HG03095 (cell line): ENCODE data around the gene GBX2.
"Not testable (repeated sequence)": the region's sequence is repeated elsewhere in the genome, so short reads cannot be mapped to it uniquely, and the experiment has no call there.

ENCODE experiments used
- ATAC-seq: cut with Tn5 transposase; IDR thresholded peaks from one replicate; pipeline ENCODE4 v1.9.1; 2021; ENCODE audit warnings: moderate library complexity; ENCODE audit not compliant: unreplicated experiment

GBX2 gene

DNA sequence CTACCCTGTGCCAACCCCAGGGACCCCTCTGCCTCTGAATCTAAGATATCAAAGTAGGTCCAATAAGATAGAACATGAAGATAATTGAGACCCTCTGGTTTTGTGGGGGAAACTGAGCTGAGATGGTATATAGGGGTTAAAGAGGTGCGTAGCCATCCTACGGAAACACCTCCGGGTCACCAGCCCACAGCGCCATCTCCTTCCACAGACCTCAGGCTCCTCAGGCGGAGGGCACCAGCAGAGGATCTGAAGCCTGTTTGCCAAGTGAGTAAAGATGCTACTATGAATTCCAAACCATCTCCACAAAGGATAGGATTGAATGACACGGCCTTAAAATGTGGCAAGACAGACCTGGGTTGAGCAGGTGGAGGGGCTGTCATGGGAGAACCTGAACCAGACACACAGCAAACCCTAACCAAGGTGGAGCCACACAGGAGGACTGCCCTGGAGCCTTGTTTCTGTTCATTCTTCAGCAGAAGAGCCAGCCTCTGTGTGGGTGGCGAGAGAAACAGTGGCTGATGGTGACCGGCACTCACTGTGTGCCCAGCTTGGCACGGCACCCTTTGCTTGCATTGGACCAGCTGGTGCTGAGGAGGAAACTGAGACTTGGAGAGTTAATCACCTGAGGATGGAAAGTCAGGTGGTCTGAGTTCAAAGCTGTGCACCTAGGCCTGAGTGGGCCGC, 10.2 kb downstream of the GBX2 start:
- ATAC-seq: no peak

GRCh38 chr2:236157366-236157765, 10.8 kb downstream of the GBX2 start:
- no peak for ATAC-seq

- ATAC-seq: no peak
Measured at GRCh38 chr2:236156860-236157194, 11.4 kb downstream of the GBX2 start.

GRCh38 chr2:236156095-236156859, 11.9 kb downstream of the GBX2 start:
- no peak for ATAC-seq

- no peak for ATAC-seq
Measured at GRCh38 chr2:236155406-236155805, 12.8 kb downstream of the GBX2 start.

DNA sequence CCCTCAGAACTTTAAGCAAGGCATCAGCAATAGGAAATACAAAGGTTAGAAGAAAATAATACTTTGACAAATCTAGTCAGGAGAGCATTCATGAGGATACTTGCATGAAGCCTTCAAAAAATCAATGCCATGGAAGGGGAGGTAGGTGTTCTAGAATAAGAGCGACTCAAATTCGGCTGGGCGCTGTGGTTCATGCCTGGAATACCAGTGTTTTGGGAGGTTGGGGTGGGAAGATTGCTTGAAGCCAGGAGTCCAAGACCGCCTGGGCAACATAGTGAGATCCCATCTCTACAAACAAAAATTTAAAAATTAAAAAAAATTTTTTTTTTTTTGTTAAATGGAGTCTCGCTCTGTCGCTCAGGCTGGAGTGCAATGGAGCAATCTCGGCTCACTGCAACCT, 21.8 kb downstream of the GBX2 start:
- no peak for ATAC-seq

DNA sequence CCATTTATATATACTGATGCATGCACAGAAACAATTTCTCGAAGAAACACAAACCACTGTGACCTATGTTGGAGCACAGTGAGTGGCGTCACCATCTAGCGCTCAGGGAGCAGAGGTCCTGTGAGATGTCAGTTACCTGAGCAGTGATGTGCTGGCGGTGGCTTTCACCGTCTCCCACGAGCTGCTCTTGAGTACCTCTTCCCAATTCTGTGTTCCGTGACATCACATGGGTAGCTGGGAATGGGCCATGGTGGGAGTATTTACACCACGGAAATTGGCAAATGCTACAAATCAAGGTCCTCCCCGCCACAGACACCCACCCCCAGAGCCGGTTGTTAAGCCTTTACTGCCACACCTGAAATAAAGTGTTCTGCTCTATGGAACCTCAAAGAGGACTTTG, 24.4 kb downstream of the GBX2 start:
- ATAC-seq: no peak

DNA sequence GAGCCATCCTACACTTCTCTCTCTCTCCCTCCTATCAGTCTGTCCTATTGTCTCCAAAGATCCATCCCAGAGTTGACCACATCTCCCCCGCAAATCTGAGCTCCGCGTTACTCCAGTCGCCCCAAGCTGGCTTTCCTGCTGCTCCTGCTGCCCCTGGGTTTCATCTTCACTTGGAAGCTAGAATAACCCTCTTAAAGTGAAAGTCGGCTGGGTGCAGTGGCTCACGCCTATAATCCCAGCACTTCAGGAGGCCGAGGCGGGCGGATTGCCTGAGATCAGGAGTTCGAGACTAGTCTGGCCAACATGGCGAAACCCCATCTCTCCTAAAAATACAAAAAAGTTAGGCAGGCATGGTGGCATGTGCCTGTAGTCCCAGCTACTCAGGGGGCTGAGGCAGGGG, 26.6 kb downstream of the GBX2 start:
- ATAC-seq: not testable (repeated sequence)

- no peak for ATAC-seq
Measured at GRCh38 chr2:236137066-236137465, 31.1 kb downstream of the GBX2 start.

- no peak for ATAC-seq
Measured at GRCh38 chr2:236136538-236136937, 31.6 kb downstream of the GBX2 start.

DNA sequence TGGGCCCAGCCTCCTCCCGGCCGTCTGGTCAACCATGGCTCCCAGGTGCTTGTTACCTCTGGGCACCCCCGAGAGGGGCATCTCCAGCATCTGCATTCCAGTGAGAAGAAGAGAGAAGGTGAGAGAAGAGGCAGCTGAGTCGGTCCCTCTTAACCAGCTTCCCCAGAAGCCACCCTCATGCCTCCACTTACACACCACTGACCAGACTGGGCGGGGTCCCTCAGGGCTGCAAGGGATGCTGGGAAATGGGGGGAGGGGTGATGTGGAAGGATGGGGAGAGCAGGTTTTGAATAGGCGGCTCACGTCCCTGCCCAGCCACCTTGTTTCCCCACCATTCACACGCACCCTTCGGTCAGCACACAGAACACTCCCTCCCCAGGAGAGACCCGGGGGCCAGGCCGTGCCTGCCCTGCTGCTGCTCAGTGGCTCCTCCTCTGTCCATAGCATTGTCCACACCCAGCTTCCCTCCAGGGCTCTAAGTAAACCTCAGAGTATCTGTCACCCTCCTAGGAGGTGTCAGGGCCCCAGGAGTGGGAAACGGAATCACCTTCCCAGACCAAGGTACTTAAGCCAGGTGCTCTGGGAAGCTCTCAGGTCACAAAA, 34.7 kb downstream of the GBX2 start:
- ATAC-seq: no peak

- no peak for ATAC-seq
Measured at GRCh38 chr2:236131073-236131692, 37.0 kb downstream of the GBX2 start.

DNA sequence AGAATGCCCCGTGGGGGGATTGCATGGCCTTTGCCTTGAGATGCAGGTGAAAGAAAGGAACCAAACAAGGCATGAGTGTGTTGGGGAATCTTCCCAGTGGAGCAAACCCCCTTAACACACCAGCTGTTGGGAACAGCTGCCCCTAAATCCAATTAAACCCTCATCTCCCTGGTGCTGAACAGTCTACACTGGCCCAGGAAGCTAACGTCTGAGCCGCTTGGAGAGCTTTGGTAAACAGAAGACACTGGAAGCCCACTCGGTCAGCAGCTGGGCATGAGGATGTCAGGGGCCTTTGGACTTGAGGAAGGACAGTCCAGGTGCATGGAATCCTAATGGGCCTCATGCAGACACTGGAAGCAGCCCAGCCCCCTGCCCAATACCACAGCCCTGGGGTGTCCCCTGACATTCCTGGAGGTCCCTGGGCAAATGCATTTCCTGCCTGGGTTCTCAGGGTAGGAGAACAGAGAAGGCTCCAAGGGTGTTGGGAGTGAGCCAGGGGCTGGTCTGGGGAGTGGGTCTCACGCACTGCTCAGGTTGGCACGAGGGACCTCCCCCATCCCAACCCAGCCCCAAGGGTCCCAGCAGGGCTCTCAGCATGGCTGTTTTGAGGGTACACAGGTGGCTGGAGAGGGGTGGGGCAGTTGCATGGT, 37.7 kb downstream of the GBX2 start:
- no peak for ATAC-seq

DNA sequence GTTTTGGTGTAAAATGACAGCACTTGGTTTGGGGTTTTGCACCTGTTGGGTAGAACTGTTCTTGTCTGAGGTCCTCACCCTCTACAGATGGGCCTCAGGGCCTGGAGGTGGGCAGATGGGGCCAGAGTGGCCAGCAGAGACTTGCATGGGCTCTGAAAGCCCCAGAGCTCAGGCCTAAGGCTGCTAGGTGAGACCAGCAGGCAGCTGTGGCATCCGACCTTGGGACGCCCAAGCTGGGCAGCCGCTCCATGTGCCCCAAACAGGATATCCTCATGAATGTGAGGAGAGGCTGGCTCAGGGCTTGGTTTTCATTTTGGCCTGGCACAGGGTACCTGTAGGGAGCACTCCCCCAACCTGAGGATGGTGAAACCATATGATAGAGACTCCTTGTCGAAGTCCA, 38.3 kb downstream of the GBX2 start:
- no peak for ATAC-seq

DNA sequence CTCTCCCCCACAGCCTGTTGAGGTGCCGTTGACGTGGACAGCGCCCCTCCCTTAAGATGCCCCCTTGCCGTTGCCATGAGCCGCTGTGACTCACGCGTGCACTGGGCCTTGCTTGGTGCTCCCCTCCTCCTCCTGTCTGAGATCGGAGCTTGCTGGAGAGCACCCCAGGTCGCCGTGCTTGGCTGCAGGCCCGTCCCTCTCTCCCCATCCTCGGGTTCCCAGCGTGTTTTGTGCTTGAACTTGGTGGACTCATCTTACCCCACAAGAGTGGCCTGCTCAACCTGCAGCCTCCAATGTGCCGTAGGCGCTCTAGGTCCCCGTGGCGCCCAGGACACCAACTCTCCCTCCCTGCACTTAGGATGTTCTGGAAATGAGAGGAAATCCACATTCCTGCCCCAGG, 39.9 kb downstream of the GBX2 start:
- no peak for ATAC-seq

GRCh38 chr2:236127010-236127409, 41.2 kb downstream of the GBX2 start:
- ATAC-seq: no peak

- no peak for ATAC-seq
Measured at GRCh38 chr2:236125541-236125940, 42.6 kb downstream of the GBX2 start.

GRCh38 chr2:236124182-236124893, 43.8 kb downstream of the GBX2 start:
- ATAC-seq: no peak

- ATAC-seq: no peak
Measured at GRCh38 chr2:236123716-236124115, 44.5 kb downstream of the GBX2 start.

GRCh38 chr2:236122236-236122635, 46.0 kb downstream of the GBX2 start:
- ATAC-seq: no peak

DNA sequence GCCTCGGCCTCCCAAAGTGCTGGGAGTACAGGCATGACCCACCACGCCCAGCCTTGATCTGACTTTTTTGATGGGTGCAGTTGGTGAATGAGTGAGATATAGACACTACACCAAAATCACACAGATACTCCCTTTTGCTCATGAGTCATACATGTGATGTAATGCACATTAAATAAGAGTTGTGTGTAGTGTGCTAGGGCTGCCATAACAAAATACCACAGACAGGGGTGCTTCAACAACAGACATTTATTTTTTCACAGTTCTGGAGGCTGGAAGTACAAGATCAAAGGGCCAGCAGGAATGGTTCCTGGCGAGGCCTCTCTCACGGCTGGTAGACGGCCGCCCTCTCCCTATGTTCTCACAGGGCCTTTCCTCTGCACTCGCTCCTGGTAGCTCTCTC, 46.6 kb downstream of the GBX2 start:
- ATAC-seq: no peak
